GM04504 (cell line): Measurements from ENCODE around the gene SF3A1.
"Not testable (repeated sequence)": the region's sequence is repeated elsewhere in the genome, so short reads cannot be mapped to it uniquely, and the experiment has no call there.

Experiments used
- DNase-seq: peaks from one replicate; pipeline ENCODE4 v3.0.0-alpha.2; 2012; ENCODE audit warnings: low read depth

Gene SF3A1

DNA sequence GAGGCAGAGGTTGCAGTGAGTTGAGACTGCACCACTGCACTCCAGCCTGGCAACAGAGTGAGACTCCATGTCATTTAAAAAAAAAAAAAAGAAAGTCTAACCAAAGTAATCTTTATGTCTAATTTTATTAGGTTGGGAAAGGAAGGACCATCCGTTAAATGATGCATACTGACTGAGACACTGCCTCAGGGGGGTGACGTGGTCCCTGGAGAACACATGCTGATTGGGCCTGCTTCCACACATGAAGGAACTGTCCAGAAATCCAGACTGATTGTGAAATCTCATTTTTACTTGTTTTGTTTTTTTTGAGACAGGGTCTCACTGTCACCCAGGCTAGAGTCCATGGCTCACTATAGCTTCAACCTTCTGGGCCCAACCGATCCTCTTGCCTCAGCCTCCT lies 5.5 kb downstream of the SF3A1 start:
- DNase-seq = peak; percentile 70

DNA sequence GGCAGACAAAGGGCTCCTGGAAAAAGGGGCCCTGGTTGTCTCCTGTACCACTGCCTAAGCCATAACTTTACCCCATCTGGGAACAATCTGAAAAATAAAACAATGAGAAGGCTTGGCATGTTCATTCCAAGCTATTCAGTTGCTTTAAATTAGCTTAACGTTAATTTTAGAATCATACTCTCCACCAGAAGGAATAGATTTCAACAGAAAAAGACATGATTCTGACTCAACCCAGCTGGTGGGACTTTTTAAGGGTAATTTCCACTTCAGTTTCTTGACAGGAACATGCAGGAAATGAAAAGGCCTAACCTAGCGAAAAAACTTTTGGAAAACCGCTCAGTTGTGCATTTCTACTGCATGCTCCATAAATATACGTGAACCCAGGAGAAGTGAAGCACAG lies 7.9 kb downstream of the SF3A1 start:
- DNase-seq = peak; percentile 55

DNA sequence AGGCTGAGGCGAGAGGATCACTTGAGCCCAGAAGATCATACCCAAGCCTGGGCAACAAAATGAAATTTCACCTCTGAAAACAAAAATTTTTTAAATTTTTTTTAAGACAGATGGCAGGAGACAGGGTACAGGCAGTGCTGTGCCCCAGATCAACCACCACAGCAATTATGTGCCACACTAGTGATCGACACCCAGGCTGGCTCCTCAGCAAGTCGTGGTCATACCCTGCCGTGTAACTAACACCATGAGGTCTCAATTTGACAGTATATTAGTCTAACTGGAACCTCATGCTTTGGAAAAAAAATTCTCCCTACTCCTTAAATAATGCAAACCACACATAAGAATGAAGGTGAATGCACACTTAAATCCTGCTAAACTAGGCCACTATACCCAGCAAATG lies 8.3 kb downstream of the SF3A1 start:
- no peak for DNase-seq

DNA sequence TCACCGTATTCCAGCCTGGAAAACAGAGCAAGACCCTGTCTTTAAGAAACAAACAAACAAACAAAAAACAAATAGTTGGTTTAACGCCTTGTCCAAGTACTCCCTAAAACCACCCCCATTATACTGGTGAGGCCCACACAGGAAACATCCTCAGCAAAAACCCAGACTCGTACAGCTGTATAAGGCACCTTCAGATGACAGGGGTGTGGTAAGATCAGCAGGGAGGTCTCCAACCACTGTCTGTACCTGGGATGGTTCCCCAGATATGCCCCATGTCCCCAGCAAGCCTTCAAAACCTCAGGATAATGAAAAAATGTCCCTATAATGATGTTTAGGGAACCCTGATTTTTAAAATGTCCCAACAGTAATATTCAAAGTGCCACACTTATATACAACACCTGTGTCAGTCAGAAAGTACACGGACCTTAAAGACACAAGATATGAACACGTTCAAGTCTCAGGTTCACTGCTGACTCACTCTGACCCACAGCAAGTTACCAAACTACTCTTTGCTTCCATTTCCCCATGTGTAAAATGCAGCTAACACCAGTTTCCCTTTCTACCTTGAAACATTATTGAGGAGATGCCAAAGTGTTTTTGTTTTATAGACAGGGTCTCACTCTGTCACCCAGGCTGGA lies 9.3 kb downstream of the SF3A1 start:
- no peak for DNase-seq

DNA sequence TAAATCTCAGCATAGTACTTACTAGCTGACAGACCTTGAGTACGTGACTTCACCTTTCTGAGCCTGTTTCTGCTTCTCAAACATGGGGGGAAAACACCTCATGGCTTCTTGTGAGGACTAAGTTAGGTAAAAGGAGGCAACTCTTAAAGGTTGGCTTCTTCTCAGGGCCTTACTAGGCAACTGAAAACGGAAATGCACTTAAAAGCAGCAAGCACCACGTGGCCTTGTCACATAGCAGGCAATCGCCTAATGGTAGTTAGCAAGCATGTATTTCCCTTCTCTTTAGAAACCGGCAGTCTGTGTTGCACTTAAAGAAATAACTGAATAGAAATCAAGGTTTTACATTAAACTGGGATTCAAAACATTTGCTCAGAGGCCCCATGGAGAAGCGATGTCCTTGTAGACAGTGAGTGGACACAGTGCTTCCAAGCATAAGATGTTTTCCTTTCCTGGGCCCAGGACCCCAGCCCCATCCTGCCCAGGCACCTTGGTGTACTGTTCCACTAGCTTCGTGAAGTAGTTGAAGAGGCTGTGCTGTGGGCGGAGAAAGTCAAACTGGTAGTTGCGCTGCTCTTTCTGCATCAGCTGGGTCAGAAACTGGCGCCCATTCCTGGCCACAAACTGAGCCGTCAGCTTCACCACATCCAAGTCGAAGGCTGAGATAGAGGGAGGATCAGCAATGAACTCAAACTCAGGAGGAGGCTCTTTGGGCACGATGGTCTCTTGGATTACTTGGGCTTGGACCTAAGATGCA lies 12.1 kb downstream of the SF3A1 start:
- DNase-seq = no peak

- DNase-seq = no peak
Observed at GRCh38 chr22:30340911-30341685, 15.6 kb downstream of the SF3A1 start.

DNA sequence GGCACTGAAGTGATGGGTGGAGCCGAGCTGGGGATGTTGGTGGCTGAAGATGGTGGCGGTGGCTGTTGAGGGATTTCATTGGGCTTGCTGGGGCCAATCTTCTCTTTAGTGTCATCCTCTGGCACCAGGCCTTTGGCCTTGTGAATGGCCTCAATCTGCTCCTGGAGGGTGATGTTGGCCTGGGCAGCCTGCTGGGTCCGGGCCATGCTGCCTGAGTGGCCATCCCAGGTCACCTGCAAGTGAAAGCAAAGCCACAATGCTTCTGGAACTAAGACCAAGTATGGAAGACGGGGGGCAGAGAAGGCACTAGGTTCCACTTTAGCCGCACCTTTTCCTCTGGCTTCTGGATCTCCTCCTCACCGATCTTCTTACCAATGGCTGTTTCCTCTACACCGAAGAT lies 17.9 kb downstream of the SF3A1 start:
- DNase-seq = no peak

DNA sequence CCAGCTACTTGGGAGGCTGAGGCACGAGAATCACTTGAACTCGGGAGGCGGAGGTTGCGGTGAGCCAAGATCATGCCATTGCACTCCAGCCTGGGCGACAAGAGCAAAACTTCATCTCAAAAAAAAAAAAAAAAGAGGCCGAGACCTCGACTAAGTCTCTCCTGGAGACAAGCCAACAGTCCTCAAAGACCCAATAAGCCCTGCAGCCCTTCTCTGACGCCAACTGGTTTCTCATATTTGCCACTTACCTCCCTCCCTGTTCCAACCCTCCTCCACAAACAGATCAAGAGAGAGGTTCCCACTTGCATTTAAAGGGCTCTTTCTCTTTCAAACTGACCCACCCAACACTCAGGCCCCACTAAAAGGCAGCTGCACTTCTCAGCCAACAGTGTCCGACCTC lies 18.4 kb downstream of the SF3A1 start:
- not testable (repeated sequence) for DNase-seq

- no peak for DNase-seq
Observed at GRCh38 chr22:30337461-30337778, 19.3 kb downstream of the SF3A1 start.

GRCh38 chr22:30336752-30337460 lies 19.8 kb downstream of the SF3A1 start:
- no peak for DNase-seq

DNA sequence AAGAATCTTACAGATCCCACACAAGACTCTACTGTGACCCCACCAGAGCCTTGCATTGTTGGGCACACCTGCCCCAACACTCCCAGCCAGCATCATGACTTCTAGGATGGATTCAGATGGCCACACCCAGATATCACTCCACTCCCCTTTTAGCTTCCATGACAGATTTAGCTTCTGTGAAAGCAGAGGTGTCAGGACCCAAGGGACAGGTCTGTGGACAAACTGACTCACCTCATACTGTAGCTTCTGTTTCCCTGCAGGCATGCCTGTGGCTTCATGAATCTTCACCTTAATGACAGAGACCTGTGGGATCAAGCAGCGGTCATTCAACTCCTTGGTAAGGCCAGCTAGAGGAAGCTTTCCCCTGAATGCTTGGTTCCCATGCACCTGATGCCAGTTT lies 21.5 kb downstream of the SF3A1 start:
- no peak for DNase-seq

- DNase-seq = no peak
Observed at GRCh38 chr22:30334646-30335045, 22.0 kb downstream of the SF3A1 start.

GRCh38 chr22:30333707-30334087 lies 23.0 kb downstream of the SF3A1 start:
- no peak for DNase-seq

GRCh38 chr22:30332994-30333706 lies 23.5 kb downstream of the SF3A1 start:
- no peak for DNase-seq

- DNase-seq = no peak
Observed at GRCh38 chr22:30332551-30332950, 24.1 kb downstream of the SF3A1 start.

GRCh38 chr22:30328466-30329049 lies 28.1 kb downstream of the SF3A1 start:
- DNase-seq = no peak

DNA sequence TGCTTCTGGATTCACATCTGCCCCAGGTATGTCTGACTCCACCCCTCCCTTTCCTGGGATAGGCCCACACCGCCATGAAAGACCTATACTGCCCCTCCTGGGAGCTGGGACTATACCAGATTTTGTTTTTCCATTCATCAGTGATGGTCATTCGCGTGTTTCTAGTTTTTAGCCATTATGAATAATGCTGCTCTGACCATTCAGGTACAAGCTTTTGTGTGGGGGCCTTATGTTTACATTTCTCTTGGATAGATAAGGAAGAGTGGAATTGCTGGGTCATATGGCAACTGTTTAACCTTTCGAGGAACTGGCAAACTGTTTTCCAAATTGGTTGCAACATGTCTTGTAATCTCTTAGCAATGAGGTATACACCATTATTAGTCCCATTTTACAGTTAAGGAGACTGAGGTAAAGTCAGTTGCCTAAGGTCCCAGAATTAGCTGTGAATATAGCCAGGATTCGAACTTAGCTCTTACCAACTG lies 28.8 kb downstream of the SF3A1 start:
- DNase-seq = no peak

- peak; percentile 75 for DNase-seq
Observed at GRCh38 chr22:30326706-30327362, 29.9 kb downstream of the SF3A1 start, which contains the start of gene TBC1D10A. TSS of gene TBC1D10A (minus strand) at chr22:30326941. CDS start at chr22:30326881, 60 bp downstream.

DNA sequence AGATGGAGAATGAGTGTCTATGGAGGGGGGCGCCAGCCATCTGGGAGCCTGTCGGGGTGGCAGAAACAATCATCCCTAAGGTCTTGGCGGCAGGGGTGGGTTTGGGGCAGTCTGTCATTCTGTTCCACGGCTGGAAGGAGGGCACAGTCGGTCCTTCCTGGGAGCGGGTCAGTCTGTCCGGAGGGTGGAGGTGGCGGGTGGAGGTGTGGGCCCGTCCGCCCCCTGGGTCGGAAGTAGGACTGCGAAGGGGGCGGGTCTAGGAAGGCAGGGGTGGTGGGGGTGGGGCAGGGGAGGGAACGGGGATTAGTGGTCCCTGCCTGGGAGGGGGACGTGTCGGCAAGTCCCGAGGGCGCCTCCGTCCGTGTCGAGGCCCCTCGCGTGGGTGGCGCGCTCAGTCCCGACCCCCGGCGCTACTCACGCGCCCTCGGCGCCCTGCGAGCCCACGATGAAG lies 30.4 kb downstream of the SF3A1 start:
- DNase-seq = no peak

- no peak for DNase-seq
Observed at GRCh38 chr22:30325724-30326254, 30.9 kb downstream of the SF3A1 start.
